A549 (cell line): Measurements from ENCODE around the gene NR2C2AP. TPM values are rescaled to one million over a fixed set of nuclear protein-coding genes. Genes with fewer than 3 reads are reported as not detected.

Experiments used
- ATAC-seq, 2 experiments: fragments of 200-7000 bp in 1 of 2; fragments of >200 bp in 1 of 2; cut with Nextera tagmentation in 1 of 2; cut with Tn5 transposase in 1 of 2; 3 replicates each; pipeline versions ENCODE4 v1.8.0 to v1.9.1; 2018 to 2020; ENCODE audit warnings: mild to moderate bottlenecking in 1 of 2, moderate library complexity in 1 of 2
- CTCF ChIA-PET: fragments of 300-600 bp; sonication (Branson Sonifier 250); formaldehyde crosslinking; extraction: SDS; loops from one replicate; lab custom pipeline; 2021; ENCODE audit warnings: antibody characterized with exemption, inconsistent platforms; lab: Yijun Ruan, JAX
- POLR2A ChIA-PET: fragments of 350-600 bp; formaldehyde crosslinking; extraction: SDS; loops from one replicate; lab custom pipeline; 2021; ENCODE audit warnings: antibody characterized with exemption, inconsistent platforms; lab: Yijun Ruan, JAX
- DNase-seq, 2 experiments: peaks; one replicate each; pipeline versions ENCODE4 v3.0.0 to v3.0.0-alpha.2; 2011 to 2016; ENCODE audit warnings: low read depth in 1 of 2, low spot score in 1 of 2
- FAIRE-seq: peaks from 2 replicates; lab custom pipeline; 2011; peaks lifted over from hg19 to GRCh38; lab: Jason Lieb, UNC
- H3K27ac ChIP-seq, 2 experiments: fragments of >200 bp; sonication (Bioruptor Twin); formaldehyde crosslinking; 3 replicates each; pipeline ENCODE4 v1.5.1; 2016 to 2017
- H3K4me1 ChIP-seq: fragments of >200 bp; sonication (Bioruptor Twin); formaldehyde crosslinking; 3 replicates; pipeline ENCODE4 v1.6.1; 2016
- H3K4me2 ChIP-seq: fragments of >200 bp; sonication (Bioruptor Twin); formaldehyde crosslinking; 3 replicates; pipeline ENCODE4 v1.6.1; 2016
- H3K4me3 ChIP-seq: fragments of >200 bp; sonication (Bioruptor Twin); formaldehyde crosslinking; 3 replicates; pipeline ENCODE4 v1.5.1; 2016
- H3K9me3 ChIP-seq: fragments of >200 bp; sonication (Bioruptor Twin); formaldehyde crosslinking; 3 replicates; pipeline ENCODE4 v1.6.1; 2016
- ATOH8 ChIP-seq: fragments of 250-450 bp; sonication (Bioruptor Pico); IDR thresholded peaks from 2 replicates; pipeline ENCODE4 v1.5.0; 2020; ENCODE audit warnings: low read depth, mild to moderate bottlenecking, moderate library complexity
- CBX8 ChIP-seq: fragments of 200-600 bp; sonication (generic); IDR thresholded peaks from 2 replicates; pipeline ENCODE4 v1.6.1; 2016
- CHD2 ChIP-seq: fragments of 150-350 bp; IDR thresholded peaks from 2 replicates; pipeline ENCODE4 v1.6.1; 2014; ENCODE audit warnings: low read length; ENCODE audit not compliant: partially characterized antibody
- FOXS1 ChIP-seq: fragments of 250-450 bp; sonication (Bioruptor Pico); IDR thresholded peaks from 2 replicates; pipeline ENCODE4 v1.5.0; 2020; ENCODE audit warnings: mild to moderate bottlenecking, moderate library complexity
- GATA3 ChIP-seq: IDR thresholded peaks from 2 replicates; pipeline ENCODE4 v1.6.1; 2012; ENCODE audit warnings: borderline replicate concordance
- HDAC2 ChIP-seq: fragments of 200-600 bp; sonication (generic); IDR thresholded peaks from 2 replicates; pipeline ENCODE4 v1.6.1; 2016
- JUN ChIP-seq, 2 experiments: fragments of >200 bp; sonication (Bioruptor Twin); formaldehyde crosslinking; IDR thresholded peaks; 2 replicates in 1 of 2; 3 replicates in 1 of 2; pipeline ENCODE4 v1.6.1; 2016 to 2017
- JUNB ChIP-seq: fragments of >200 bp; sonication (Bioruptor Twin); formaldehyde crosslinking; IDR thresholded peaks from 2 replicates; pipeline ENCODE4 v1.6.1; 2016
- MAFK ChIP-seq: fragments of 450-650 bp; IDR thresholded peaks from 2 replicates; pipeline ENCODE4 v1.6.1; 2014; ENCODE audit not compliant: partially characterized antibody
- PBX3 ChIP-seq: IDR thresholded peaks from 2 replicates; pipeline ENCODE4 v1.6.1; 2012
- POLR2A ChIP-seq: IDR thresholded peaks from 2 replicates; pipeline ENCODE4 v1.6.1; 2012; ENCODE audit warnings: mild to moderate bottlenecking, low read length
- RCOR1 ChIP-seq: fragments of 150-350 bp; IDR thresholded peaks from 2 replicates; pipeline ENCODE4 v1.6.1; 2014; ENCODE audit warnings: antibody characterized with exemption, low read length, low read depth
- TFCP2L1 ChIP-seq: fragments of 250-450 bp; sonication (Bioruptor Pico); IDR thresholded peaks from 2 replicates; pipeline ENCODE4 v1.5.0; 2021; ENCODE audit warnings: mild to moderate bottlenecking
- WGBS: methylation state at CpG from one replicate; pipeline ENCODE4 v1.1.6; 2017; ENCODE audit errors: missing lambda C conversion rate; 5-methylcytosine and 5-hydroxymethylcytosine counted together
- polyA plus RNA-seq, 4 experiments: library from polyadenylated mRNA; depleted of rRNA in 3 of 4; stranded (reverse); fragments of >200 nt; fragmentation: RNase III in 1 of 4; extraction: RNeasy Plus Mini Kit Qiagen cat#74134 plus additional on column Dnase treatment in 1 of 4; gene quantifications; 2 replicates in 3 of 4; 3 replicates in 1 of 4; pipeline ENCODE4 v1.2.3, GENCODE V29; 2011 to 2017
- TF ChIP-seq, protein P1 (sequence below): fragments of >200 bp; sonication (Bioruptor Twin); formaldehyde crosslinking; IDR thresholded peaks from 3 replicates; pipeline ENCODE4 v1.6.1; 2016
- TF ChIP-seq, protein P2 (sequence below): fragments of 200-600 bp; sonication (generic); IDR thresholded peaks from 2 replicates; pipeline ENCODE4 v1.6.1; 2016; ENCODE audit warnings: antibody characterized with exemption, mild to moderate bottlenecking, moderate library complexity
- TF ChIP-seq, protein P3 (sequence below): fragments of >200 bp; sonication (Bioruptor Twin); formaldehyde crosslinking; IDR thresholded peaks from 3 replicates; pipeline ENCODE4 v1.5.1; 2016
- TF ChIP-seq, protein P4 (sequence below): fragments of >200 bp; sonication (Bioruptor Twin); formaldehyde crosslinking; IDR thresholded peaks from 2 replicates; pipeline ENCODE4 v1.6.1; 2016

NR2C2AP gene
- polyA plus RNA-seq, 2 of the 4 experiments (the other 2 are of a cell fraction): 20.0 to 24.6 TPM

DNA sequence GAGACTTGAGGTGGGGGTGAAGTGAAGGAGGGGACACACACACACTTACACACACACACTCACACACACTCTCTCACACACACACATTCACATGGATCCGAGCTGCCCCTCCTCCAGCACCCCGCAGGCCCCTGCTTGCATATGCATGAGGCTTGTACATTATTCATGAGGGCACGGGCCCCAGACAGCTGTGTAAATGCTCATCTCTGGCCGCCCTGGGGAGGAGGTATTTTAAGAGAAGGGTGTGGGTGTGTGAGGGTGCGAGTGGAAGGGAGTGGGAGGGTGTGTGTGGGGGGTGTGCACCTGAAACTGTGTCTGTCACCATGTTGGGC lies 10.9 kb upstream of the NR2C2AP start:
- no peaks in the 10 kb centered on the region for H3K4me1 ChIP-seq
- no peak for FAIRE-seq
- H3K27ac ChIP-seq: no peak overlapping the region
- no peak for DNase-seq
- ChIA-PET CTCF (interaction anchor here (3.3 kb wide), 1 partner anchor 11 kb away, joined by 13 read pairs; no protein-coding TSS in a partner anchor), POLR2A (no interaction called here)
- H3K4me2 ChIP-seq: no peak overlapping the region
- H3K9me3 ChIP-seq: no peaks in the 10 kb centered on the region
- H3K4me3 ChIP-seq: no peak overlapping the region
- TF ChIP-seq, protein P1, sequence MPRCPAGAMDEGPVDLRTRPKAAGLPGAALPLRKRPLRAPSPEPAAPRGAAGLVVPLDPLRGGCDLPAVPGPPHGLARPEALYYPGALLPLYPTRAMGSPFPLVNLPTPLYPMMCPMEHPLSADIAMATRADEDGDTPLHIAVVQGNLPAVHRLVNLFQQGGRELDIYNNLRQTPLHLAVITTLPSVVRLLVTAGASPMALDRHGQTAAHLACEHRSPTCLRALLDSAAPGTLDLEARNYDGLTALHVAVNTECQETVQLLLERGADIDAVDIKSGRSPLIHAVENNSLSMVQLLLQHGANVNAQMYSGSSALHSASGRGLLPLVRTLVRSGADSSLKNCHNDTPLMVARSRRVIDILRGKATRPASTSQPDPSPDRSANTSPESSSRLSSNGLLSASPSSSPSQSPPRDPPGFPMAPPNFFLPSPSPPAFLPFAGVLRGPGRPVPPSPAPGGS: no peak
- TF ChIP-seq PBX3 (no peak), CHD2 (no peak), MAFK (no peak), POLR2A (no peak), GATA3 (no peak), RCOR1 (no peak)
- TF ChIP-seq, protein P2, sequence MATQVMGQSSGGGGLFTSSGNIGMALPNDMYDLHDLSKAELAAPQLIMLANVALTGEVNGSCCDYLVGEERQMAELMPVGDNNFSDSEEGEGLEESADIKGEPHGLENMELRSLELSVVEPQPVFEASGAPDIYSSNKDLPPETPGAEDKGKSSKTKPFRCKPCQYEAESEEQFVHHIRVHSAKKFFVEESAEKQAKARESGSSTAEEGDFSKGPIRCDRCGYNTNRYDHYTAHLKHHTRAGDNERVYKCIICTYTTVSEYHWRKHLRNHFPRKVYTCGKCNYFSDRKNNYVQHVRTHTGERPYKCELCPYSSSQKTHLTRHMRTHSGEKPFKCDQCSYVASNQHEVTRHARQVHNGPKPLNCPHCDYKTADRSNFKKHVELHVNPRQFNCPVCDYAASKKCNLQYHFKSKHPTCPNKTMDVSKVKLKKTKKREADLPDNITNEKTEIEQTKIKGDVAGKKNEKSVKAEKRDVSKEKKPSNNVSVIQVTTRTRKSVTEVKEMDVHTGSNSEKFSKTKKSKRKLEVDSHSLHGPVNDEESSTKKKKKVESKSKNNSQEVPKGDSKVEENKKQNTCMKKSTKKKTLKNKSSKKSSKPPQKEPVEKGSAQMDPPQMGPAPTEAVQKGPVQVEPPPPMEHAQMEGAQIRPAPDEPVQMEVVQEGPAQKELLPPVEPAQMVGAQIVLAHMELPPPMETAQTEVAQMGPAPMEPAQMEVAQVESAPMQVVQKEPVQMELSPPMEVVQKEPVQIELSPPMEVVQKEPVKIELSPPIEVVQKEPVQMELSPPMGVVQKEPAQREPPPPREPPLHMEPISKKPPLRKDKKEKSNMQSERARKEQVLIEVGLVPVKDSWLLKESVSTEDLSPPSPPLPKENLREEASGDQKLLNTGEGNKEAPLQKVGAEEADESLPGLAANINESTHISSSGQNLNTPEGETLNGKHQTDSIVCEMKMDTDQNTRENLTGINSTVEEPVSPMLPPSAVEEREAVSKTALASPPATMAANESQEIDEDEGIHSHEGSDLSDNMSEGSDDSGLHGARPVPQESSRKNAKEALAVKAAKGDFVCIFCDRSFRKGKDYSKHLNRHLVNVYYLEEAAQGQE: no peak
- TF ChIP-seq, all 56 proteins: peak for 0
- WGBS: 0% methylated on average over 3 of the region's 5 CpGs
- peak; percentile 37 to 40; a peak in 3 of 6 replicates for ATAC-seq

DNA sequence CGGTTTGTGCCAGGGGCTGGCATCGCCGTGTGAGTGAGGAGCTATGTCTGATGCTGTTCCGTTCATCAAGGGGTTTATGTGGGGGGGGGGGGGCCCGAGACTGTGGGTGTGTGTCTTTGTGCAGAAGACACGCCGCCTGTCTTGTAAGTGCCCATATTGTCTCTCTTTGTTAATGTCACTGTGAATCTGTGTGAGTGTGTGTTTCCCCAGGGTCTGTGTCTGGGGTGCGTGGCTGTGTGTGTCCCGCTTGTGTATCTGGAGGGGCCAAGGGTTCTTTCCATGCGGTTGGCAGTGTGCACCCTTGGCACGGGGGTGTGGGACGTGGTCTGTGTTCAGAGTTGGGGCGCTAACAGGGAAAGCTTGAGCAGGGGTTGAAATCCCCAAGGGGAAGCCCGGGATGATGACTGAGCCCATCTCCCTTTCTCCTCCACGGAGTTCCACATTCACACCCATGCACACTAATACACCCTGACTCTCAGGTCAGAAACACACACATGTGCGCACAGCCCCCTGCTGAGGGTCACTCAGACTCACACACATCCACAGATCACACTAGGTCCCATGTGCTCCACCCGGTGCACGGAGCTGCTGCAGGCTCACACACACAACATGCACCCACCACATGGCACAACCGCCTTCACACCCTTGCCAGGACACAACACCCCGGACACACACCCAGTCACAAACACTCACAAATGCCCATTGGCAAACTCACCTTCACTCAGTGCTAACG lies 10.4 kb upstream of the NR2C2AP start:
- Histone ChIP-seq H3K9me3 (no peaks in the 10 kb centered on the region), H3K4me3 (no peak overlapping the region), H3K4me2 (no peak overlapping the region)
- FAIRE-seq: no peak
- POLR2A ChIA-PET: no interaction called here
- no peak for TF ChIP-seq ATOH8 (CRISPR knock-in tag)
- TF ChIP-seq, protein P3, sequence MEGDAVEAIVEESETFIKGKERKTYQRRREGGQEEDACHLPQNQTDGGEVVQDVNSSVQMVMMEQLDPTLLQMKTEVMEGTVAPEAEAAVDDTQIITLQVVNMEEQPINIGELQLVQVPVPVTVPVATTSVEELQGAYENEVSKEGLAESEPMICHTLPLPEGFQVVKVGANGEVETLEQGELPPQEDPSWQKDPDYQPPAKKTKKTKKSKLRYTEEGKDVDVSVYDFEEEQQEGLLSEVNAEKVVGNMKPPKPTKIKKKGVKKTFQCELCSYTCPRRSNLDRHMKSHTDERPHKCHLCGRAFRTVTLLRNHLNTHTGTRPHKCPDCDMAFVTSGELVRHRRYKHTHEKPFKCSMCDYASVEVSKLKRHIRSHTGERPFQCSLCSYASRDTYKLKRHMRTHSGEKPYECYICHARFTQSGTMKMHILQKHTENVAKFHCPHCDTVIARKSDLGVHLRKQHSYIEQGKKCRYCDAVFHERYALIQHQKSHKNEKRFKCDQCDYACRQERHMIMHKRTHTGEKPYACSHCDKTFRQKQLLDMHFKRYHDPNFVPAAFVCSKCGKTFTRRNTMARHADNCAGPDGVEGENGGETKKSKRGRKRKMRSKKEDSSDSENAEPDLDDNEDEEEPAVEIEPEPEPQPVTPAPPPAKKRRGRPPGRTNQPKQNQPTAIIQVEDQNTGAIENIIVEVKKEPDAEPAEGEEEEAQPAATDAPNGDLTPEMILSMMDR: no peak
- TF ChIP-seq, protein P4, sequence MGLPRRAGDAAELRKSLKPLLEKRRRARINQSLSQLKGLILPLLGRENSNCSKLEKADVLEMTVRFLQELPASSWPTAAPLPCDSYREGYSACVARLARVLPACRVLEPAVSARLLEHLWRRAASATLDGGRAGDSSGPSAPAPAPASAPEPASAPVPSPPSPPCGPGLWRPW: no peak
- TF ChIP-seq JUN (IDR thresholded peaks at IDR 0.05): no peak
- no peak for TF ChIP-seq JUNB
- TF ChIP-seq TFCP2L1 (CRISPR knock-in tag): no peak
- no peak for TF ChIP-seq CBX8
- no peak for TF ChIP-seq HDAC2
- TF ChIP-seq FOXS1 (CRISPR knock-in tag): no peak
- TF ChIP-seq, all 56 proteins: peak for 0
- CTCF ChIA-PET: interaction anchor here (0.5 to 3.3 kb wide), 3 partner anchors 12 to 55 kb away, joined by 3 to 13 read pairs (median 4); no protein-coding TSS in a partner anchor
- DNase-seq (no peak), ATAC-seq (peak in 1 of 2 experiments; percentile 6; a peak in 1 of 6 replicates)
- WGBS: 13% methylated on average over 8 of the region's 21 CpGs
- Histone ChIP-seq H3K4me1 (no peaks in the 10 kb centered on the region), H3K27ac (no peak overlapping the region)
